Stimulated activated naive CD8-positive, alpha-beta T cell treated with anti-CD3 and anti-CD28 coated beads, Interleukin-15, Interleukin-2, amounts not matched to agents 100 ng/mL and 50 ng/mL, for 24 hours (primary cell): ENCODE measurements around the gene CALR.

Experiments used
- H3K27ac Mint-ChIP-seq: one replicate; pipeline ENCODE4 v1.8.0; 2021; ENCODE audit warnings: mild to moderate bottlenecking, mixed read lengths
- H3K27me3 Mint-ChIP-seq: one replicate; pipeline ENCODE4 v1.8.0; 2021; ENCODE audit warnings: mixed read lengths
- H3K36me3 Mint-ChIP-seq: one replicate; pipeline ENCODE4 v1.8.0; 2021; ENCODE audit warnings: low read depth, mixed read lengths
- H3K4me1 Mint-ChIP-seq: one replicate; pipeline ENCODE4 v1.8.0; 2021; ENCODE audit warnings: low read depth, mixed read lengths
- H3K4me3 Mint-ChIP-seq: one replicate; pipeline ENCODE4 v1.8.0; 2021; ENCODE audit warnings: mild to moderate bottlenecking, mixed read lengths
- H3K9me3 Mint-ChIP-seq: one replicate; pipeline ENCODE4 v1.8.0; 2021; ENCODE audit warnings: mixed read lengths

The CALR gene

GRCh38 chr19:12922959-12923358 is 15.4 kb upstream of the CALR start:
- Mint-ChIP-seq H3K36me3 (peaks cover 42% of the 10 kb centered on the region), H3K9me3 (no peaks in the 10 kb centered on the region), H3K27ac (no peak overlapping the region), H3K4me3 (no peak overlapping the region), H3K4me1 (peaks cover 17% of the 10 kb centered on the region), H3K27me3 (no peaks in the 10 kb centered on the region)

- Mint-ChIP-seq H3K27me3 (no peaks in the 10 kb centered on the region), H3K4me3 (no peak overlapping the region), H3K27ac (no peak overlapping the region), H3K36me3 (peaks cover 56% of the 10 kb centered on the region), H3K4me1 (peaks cover 4% of the 10 kb centered on the region), H3K9me3 (no peaks in the 10 kb centered on the region)
Measured at GRCh38 chr19:12924621-12925310, 13.6 kb upstream of the CALR start.

GRCh38 chr19:12930002-12930645 is 8.3 kb upstream of the CALR start:
- no peaks in the 10 kb centered on the region for H3K27me3 Mint-ChIP-seq
- no peak overlapping the region for H3K27ac Mint-ChIP-seq
- peaks cover 31% of the 10 kb centered on the region for H3K4me1 Mint-ChIP-seq
- H3K9me3 Mint-ChIP-seq = no peaks in the 10 kb centered on the region
- H3K4me3 Mint-ChIP-seq = no peak overlapping the region
- H3K36me3 Mint-ChIP-seq = peaks cover 54% of the 10 kb centered on the region

DNA sequence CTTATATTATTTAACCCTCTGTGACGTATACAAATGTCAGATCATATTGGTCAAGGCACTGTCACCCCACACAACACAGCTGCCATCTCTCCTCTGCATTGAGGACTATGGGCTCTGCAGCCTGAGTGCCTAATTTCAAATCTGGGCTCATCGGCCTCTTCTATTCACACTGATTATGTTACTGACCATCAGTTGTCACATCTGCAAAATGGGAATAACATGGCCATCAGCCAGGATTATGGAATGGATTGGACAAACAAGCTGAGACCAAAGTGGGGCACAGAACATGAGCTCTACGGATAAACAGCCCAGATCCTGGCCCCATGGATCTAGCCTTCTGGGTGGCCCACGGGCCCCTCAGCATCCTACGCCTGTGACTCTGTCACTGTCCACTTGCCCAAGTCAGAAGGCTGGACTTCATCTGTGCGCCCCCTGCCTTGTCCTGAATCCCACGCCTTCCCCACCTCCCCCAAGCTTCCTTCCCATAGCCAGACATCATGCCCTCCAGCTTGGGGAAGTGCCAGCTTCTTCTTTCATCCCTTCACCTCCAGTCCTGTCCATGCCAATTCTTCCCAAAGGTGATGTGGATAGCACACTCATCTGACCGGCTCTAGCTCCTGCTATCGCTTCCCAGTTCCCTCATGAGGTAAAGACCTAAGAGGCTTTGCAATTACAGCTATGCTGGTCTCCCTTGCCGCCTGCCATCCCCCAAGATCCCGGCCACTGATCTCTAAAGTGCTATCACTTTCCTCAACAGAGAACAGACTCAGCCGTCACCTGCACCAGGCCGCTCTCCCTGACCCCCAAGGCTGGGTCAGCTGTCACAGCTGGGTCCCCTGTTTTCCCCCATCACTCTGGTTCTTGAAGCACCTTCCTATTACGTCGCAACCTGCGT is 5.8 kb upstream of the CALR start:
- peaks cover 42% of the 10 kb centered on the region for H3K36me3 Mint-ChIP-seq
- H3K27ac Mint-ChIP-seq = peak overlapping the region; percentile 92
- H3K4me1 Mint-ChIP-seq = peaks cover 43% of the 10 kb centered on the region
- no peaks in the 10 kb centered on the region for H3K9me3 Mint-ChIP-seq
- H3K4me3 Mint-ChIP-seq = peak overlapping the region; percentile 98
- H3K27me3 Mint-ChIP-seq = no peaks in the 10 kb centered on the region

- H3K27me3 Mint-ChIP-seq = no peaks in the 10 kb centered on the region
- peak within 1 kb of the TSS; percentile 92 for H3K27ac Mint-ChIP-seq
- H3K4me1 Mint-ChIP-seq = peaks cover 50% of the 10 kb centered on the region
- peak within 1 kb of the TSS; percentile 98 for H3K4me3 Mint-ChIP-seq
- H3K36me3 Mint-ChIP-seq = peaks cover 40% of the 10 kb centered on the region
- no peaks in the 10 kb centered on the region for H3K9me3 Mint-ChIP-seq
Measured at GRCh38 chr19:12933287-12934072, 4.9 kb upstream of the CALR start, which contains the start of gene FARSA. FARSA (minus strand) TSS chr19:12933711; CDS start chr19:12933696, 15 bp downstream.

- H3K9me3 Mint-ChIP-seq = no peaks in the 10 kb centered on the region
- H3K27ac Mint-ChIP-seq = no peak overlapping the region
- peaks cover 63% of the 10 kb centered on the region for H3K4me1 Mint-ChIP-seq
- H3K4me3 Mint-ChIP-seq = no peak overlapping the region
- no peaks in the 10 kb centered on the region for H3K27me3 Mint-ChIP-seq
- peaks cover 45% of the 10 kb centered on the region for H3K36me3 Mint-ChIP-seq
Measured at GRCh38 chr19:12935071-12935470, 3.3 kb upstream of the CALR start.

GRCh38 chr19:12936582-12936981 is 1.8 kb upstream of the CALR start:
- H3K9me3 Mint-ChIP-seq = no peaks in the 10 kb centered on the region
- no peak overlapping the region for H3K27ac Mint-ChIP-seq
- peaks cover 49% of the 10 kb centered on the region for H3K36me3 Mint-ChIP-seq
- H3K4me1 Mint-ChIP-seq = peaks cover 71% of the 10 kb centered on the region
- no peak overlapping the region for H3K4me3 Mint-ChIP-seq
- no peaks in the 10 kb centered on the region for H3K27me3 Mint-ChIP-seq

DNA sequence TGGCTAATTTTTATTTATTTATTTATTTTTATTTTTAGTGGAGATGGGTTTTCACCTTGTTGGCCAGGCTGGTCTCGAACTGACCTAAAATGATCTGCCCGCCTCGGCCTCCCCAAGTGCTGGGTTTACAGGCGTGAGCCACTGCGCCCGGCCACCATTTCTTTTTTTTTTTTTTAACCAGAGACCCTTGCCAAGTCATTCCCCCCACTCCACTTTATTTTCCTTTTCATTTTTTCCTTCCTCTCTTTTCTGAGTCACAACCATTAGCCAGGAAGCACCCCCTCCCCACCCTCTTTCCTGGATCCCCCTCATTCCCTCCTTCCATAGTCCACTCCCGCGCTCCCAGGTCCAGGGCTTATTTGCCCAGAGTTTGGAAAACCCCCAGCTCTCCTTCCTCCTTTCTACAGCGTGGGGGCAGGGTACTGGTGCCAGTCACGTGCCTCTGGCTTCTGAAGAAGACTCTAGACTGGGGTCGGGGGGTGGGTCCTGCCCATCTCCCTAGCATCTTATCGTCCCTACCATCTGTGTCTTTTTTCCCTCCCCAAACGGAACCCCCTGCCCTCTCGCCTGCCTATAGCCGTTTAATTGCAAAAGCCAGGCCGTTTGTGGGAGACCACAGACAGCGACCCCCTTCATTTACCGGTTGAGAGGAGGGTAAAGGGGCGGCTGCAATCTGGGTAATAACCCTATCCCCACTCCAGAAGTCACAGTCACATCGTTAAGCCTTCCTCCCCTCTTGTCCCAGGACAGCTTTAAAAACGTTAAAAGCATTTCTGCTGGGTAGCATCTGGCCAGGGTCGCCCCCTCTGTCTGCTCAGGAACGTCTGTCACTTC is 1.1 kb upstream of the CALR start:
- no peaks in the 10 kb centered on the region for H3K9me3 Mint-ChIP-seq
- no peaks in the 10 kb centered on the region for H3K27me3 Mint-ChIP-seq
- peaks cover 73% of the 10 kb centered on the region for H3K4me1 Mint-ChIP-seq
- H3K27ac Mint-ChIP-seq = peak overlapping the region; percentile 97
- peaks cover 51% of the 10 kb centered on the region for H3K36me3 Mint-ChIP-seq
- H3K4me3 Mint-ChIP-seq = peak overlapping the region; percentile 99

DNA sequence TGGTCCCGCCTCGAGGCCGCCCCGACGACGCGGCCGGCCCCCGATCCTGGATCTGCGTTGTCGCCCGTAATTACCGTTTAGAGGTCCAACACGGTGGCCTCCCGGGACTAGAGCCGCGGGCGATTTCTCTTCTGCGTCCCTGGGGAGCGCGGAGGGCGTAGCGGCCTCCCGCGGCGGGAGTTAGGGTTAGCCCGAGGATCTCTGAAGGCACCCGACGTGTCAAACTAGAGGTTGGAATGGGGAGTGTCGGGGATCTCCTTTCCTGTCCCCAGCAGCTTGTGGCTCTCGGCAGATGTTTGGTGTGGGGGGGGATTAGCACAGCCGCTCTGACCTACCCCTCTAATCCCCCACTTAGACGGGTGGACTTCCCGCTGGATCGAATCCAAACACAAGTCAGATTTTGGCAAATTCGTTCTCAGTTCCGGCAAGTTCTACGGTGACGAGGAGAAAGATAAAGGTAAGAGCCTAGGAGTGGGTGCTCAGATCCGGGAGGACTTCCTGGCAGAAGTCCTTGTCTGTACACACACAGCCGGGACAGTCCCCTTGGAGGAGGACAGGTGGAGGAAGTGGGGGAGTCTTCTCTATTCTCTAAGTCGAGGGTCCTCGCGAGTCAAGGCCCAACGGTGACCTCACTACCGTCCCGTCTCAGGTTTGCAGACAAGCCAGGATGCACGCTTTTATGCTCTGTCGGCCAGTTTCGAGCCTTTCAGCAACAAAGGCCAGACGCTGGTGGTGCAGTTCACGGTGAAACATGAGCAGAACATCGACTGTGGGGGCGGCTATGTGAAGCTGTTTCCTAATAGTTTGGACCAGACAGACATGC is 581 bp downstream of the CALR start:
- Mint-ChIP-seq H3K27ac (peak overlapping the region; percentile 97), H3K9me3 (no peaks in the 10 kb centered on the region), H3K27me3 (no peaks in the 10 kb centered on the region), H3K36me3 (peaks cover 58% of the 10 kb centered on the region), H3K4me1 (peaks cover 75% of the 10 kb centered on the region), H3K4me3 (peak overlapping the region; percentile 99)

- peaks cover 68% of the 10 kb centered on the region for H3K36me3 Mint-ChIP-seq
- H3K4me1 Mint-ChIP-seq = peaks cover 82% of the 10 kb centered on the region
- no peaks in the 10 kb centered on the region for H3K9me3 Mint-ChIP-seq
- H3K4me3 Mint-ChIP-seq = peak overlapping the region; percentile 99
- peak overlapping the region; percentile 97 for H3K27ac Mint-ChIP-seq
- no peaks in the 10 kb centered on the region for H3K27me3 Mint-ChIP-seq
Measured at GRCh38 chr19:12939975-12940423, 1.6 kb downstream of the CALR start.

DNA sequence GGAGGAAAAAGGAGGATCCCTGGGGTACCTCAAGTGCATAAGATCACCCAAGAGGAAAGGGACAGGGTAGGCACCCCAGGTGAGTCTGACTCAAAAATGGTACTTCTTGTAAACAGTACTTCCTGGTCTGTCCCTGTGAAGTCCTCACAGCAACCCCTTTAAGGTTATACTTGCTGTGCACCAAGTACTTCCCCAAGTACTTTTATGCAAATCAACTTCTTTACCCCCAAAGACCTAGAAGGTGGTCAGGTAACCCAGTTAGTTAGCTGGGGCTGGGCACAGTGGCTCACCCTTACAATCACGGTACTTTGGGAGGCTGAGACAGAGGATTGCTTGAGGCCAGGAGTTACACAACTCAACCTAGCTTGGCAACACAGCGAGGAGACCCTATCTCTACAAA is 2.5 kb downstream of the CALR start:
- Mint-ChIP-seq H3K4me1 (peaks cover 88% of the 10 kb centered on the region), H3K9me3 (no peaks in the 10 kb centered on the region), H3K27ac (peak overlapping the region; percentile 97), H3K36me3 (peaks cover 75% of the 10 kb centered on the region), H3K27me3 (no peaks in the 10 kb centered on the region), H3K4me3 (peak overlapping the region; percentile 99)

- H3K27ac Mint-ChIP-seq = peak overlapping the region; percentile 65
- H3K36me3 Mint-ChIP-seq = peaks cover 91% of the 10 kb centered on the region
- H3K4me3 Mint-ChIP-seq = peak overlapping the region; percentile 51
- H3K4me1 Mint-ChIP-seq = peaks cover 86% of the 10 kb centered on the region
- no peaks in the 10 kb centered on the region for H3K27me3 Mint-ChIP-seq
- no peaks in the 10 kb centered on the region for H3K9me3 Mint-ChIP-seq
Measured at GRCh38 chr19:12943437-12944044, 5.1 kb downstream of the CALR start.
